H9 (cell line): ENCODE results near the gene TACR1. TPM values are rescaled to one million over a fixed set of nuclear protein-coding genes. Genes with fewer than 3 reads are reported as not detected.

Source experiments
- DNase-seq: peaks from one replicate; pipeline ENCODE4 v3.0.0-alpha.2; 2017
- H2AFZ ChIP-seq: one replicate; pipeline ENCODE4 v1.6.1; 2013; ENCODE audit warnings: mild to moderate bottlenecking, low read length, control low read depth, moderate library complexity
- H2AK5ac ChIP-seq: 2 replicates; pipeline ENCODE4 v1.6.1; 2013; ENCODE audit warnings: low read length, control low read depth, mixed read lengths; ENCODE audit not compliant: insufficient read length
- H2BK120ac ChIP-seq: one replicate; pipeline ENCODE4 v1.6.1; 2013; ENCODE audit warnings: low read depth, mild to moderate bottlenecking, low read length, control low read depth, inconsistent platforms; ENCODE audit not compliant: poor library complexity, severe bottlenecking
- H2BK12ac ChIP-seq: 2 replicates; pipeline ENCODE4 v1.6.1; 2013; ENCODE audit warnings: low read length, control low read depth, mixed read lengths, low read depth; ENCODE audit not compliant: insufficient read length
- H2BK15ac ChIP-seq: 2 replicates; pipeline ENCODE4 v1.6.1; 2013; ENCODE audit warnings: low read depth, low read length, control low read depth
- H2BK20ac ChIP-seq: one replicate; pipeline ENCODE4 v1.6.1; 2013; ENCODE audit warnings: low read depth, mild to moderate bottlenecking, low read length, control low read depth, inconsistent platforms; ENCODE audit not compliant: poor library complexity, severe bottlenecking
- H2BK5ac ChIP-seq: 2 replicates; pipeline ENCODE4 v1.6.1; 2013; ENCODE audit warnings: low read length, control low read depth, mixed read lengths; ENCODE audit not compliant: insufficient read length
- H3K14ac ChIP-seq: 2 replicates; pipeline ENCODE4 v1.6.1; 2013; ENCODE audit warnings: low read length, control low read depth; ENCODE audit not compliant: insufficient read depth
- H3K18ac ChIP-seq: 2 replicates; pipeline ENCODE4 v1.6.1; 2013; ENCODE audit warnings: low read depth, mild to moderate bottlenecking, mixed read lengths, low read length, control low read depth; ENCODE audit not compliant: insufficient read length
- H3K23ac ChIP-seq: 2 replicates; pipeline ENCODE4 v1.6.1; 2013; ENCODE audit warnings: low read length, control low read depth, mixed read lengths, low read depth; ENCODE audit not compliant: insufficient read length
- H3K23me2 ChIP-seq: 2 replicates; pipeline ENCODE4 v1.6.1; 2013; ENCODE audit warnings: low read depth, mild to moderate bottlenecking, mixed read lengths, low read length, control low read depth; ENCODE audit not compliant: insufficient read length, poor library complexity, severe bottlenecking
- H3K27ac ChIP-seq: 2 replicates; pipeline ENCODE4 v1.5.1; 2013; ENCODE audit warnings: low read length, control low read depth, mixed read lengths, low read depth; ENCODE audit not compliant: insufficient read length
- H3K27me3 ChIP-seq: 2 replicates; pipeline ENCODE4 v1.6.1; 2013; ENCODE audit warnings: low read length, control low read depth, inconsistent platforms; ENCODE audit not compliant: insufficient read depth
- H3K4ac ChIP-seq: 2 replicates; pipeline ENCODE4 v1.6.1; 2013; ENCODE audit warnings: low read depth, mild to moderate bottlenecking, control low read depth, inconsistent platforms, low read length, moderate library complexity
- H3K4me1 ChIP-seq: 2 replicates; pipeline ENCODE4 v1.6.1; 2013; ENCODE audit warnings: low read length, control low read depth, inconsistent platforms; ENCODE audit not compliant: insufficient read depth
- H3K4me2 ChIP-seq: 2 replicates; pipeline ENCODE4 v1.6.1; 2013; ENCODE audit warnings: low read length, control low read depth, mixed read lengths; ENCODE audit not compliant: insufficient read length, insufficient read depth
- H3K56ac ChIP-seq: 2 replicates; pipeline ENCODE4 v1.6.1; 2013; ENCODE audit warnings: low read depth, mild to moderate bottlenecking, mixed read lengths, low read length, control low read depth; ENCODE audit not compliant: insufficient read length
- H3K79me1 ChIP-seq: 2 replicates; pipeline ENCODE4 v1.6.1; 2013; ENCODE audit warnings: low read depth, mild to moderate bottlenecking, moderate library complexity, low read length, control low read depth, inconsistent platforms; ENCODE audit not compliant: insufficient read depth, poor library complexity, severe bottlenecking
- H3K79me2 ChIP-seq: 2 replicates; pipeline ENCODE4 v1.6.1; 2013; ENCODE audit warnings: low read length, control low read depth, inconsistent platforms; ENCODE audit not compliant: insufficient read depth
- H3K9ac ChIP-seq: 2 replicates; pipeline ENCODE4 v1.6.1; 2013; ENCODE audit warnings: low read length, control low read depth, mixed read lengths; ENCODE audit not compliant: insufficient read length; ENCODE audit errors: extremely low read depth
- H3K9me3 ChIP-seq: one replicate; pipeline ENCODE4 v1.6.1; 2013; ENCODE audit warnings: low read depth, low read length, inconsistent platforms; ENCODE audit not compliant: control insufficient read depth
- H3T11ph ChIP-seq: one replicate; pipeline ENCODE4 v1.6.1; 2013; ENCODE audit warnings: mild to moderate bottlenecking, low read length, control low read depth, inconsistent platforms
- H4K20me1 ChIP-seq: one replicate; pipeline ENCODE4 v1.6.1; 2013; ENCODE audit not compliant: control insufficient read depth, insufficient read length, insufficient read depth
- H4K5ac ChIP-seq: 2 replicates; pipeline ENCODE4 v1.6.1; 2013; ENCODE audit warnings: low read depth, mild to moderate bottlenecking, mixed read lengths, low read length, control low read depth; ENCODE audit not compliant: insufficient read length
- H4K8ac ChIP-seq: replicated peaks from 2 replicates; pipeline ENCODE4 v1.6.1; 2013; ENCODE audit warnings: low read length, control low read depth, mixed read lengths, low read depth; ENCODE audit not compliant: insufficient read length
- H4K91ac ChIP-seq: 2 replicates; pipeline ENCODE4 v1.6.1; 2013; ENCODE audit warnings: low read depth, mild to moderate bottlenecking, moderate library complexity, mixed read lengths, low read length, control low read depth; ENCODE audit not compliant: insufficient read length
- H3K27ac Mint-ChIP-seq, 3 experiments: 2 replicates in 2 of 3; 3 replicates in 1 of 3; pipeline ENCODE4 v1.8.0; 2020 to 2021; ENCODE audit warnings: mixed read lengths in 3 of 3, mild to moderate bottlenecking in 1 of 3, moderate library complexity in 1 of 3
- H3K27me3 Mint-ChIP-seq: 2 replicates; pipeline ENCODE4 v1.8.0; 2021; ENCODE audit warnings: low read depth, mild to moderate bottlenecking, moderate library complexity, mixed read lengths
- H3K36me3 Mint-ChIP-seq, 3 experiments: 2 replicates in 2 of 3; 3 replicates in 1 of 3; pipeline ENCODE4 v1.8.0; 2020 to 2021; ENCODE audit warnings: low read depth in 3 of 3, mixed read lengths in 3 of 3; ENCODE audit not compliant: insufficient read depth in 1 of 3
- H3K4me1 Mint-ChIP-seq, 2 experiments: 2 replicates each; pipeline ENCODE4 v1.8.0; 2020; ENCODE audit warnings: mixed read lengths in 2 of 2
- H3K4me3 Mint-ChIP-seq, 2 experiments: 2 replicates in 1 of 2; 3 replicates in 1 of 2; pipeline ENCODE4 v1.8.0; 2020 to 2021; ENCODE audit warnings: mild to moderate bottlenecking in 2 of 2, mixed read lengths in 2 of 2, moderate library complexity in 1 of 2
- H3K9me3 Mint-ChIP-seq, 2 experiments: 2 replicates in 1 of 2; 3 replicates in 1 of 2; pipeline ENCODE4 v1.8.0; 2020; ENCODE audit warnings: mild to moderate bottlenecking in 2 of 2, mixed read lengths in 2 of 2, moderate library complexity in 1 of 2
- CTCF ChIP-seq: fragments of 200-600 bp; sonication (generic); conservative IDR thresholded peaks from 3 replicates; pipeline ENCODE4 v1.8.0; 2021; ENCODE audit warnings: antibody characterized with exemption, mild to moderate bottlenecking
- WGBS: extraction: QIAGEN DNeasy Blood & Tissue Kit; methylation state at CpG from one replicate; pipeline ENCODE4 v1.1.7; 2013; ENCODE audit warnings: missing lambda C conversion rate, low lambda C conversion rate, mixed read lengths; ENCODE audit not compliant: insufficient read length; ENCODE audit errors: extremely low coverage; 5-methylcytosine and 5-hydroxymethylcytosine counted together
- total RNA-seq: library from RNA; stranded (reverse); gene quantifications from 2 replicates; pipeline ENCODE4 v1.2.1, GENCODE V29; 2021

Gene TACR1
- total RNA-seq, 1 experiment from 2014 or later, result 1.4 TPM

- H3K79me1 ChIP-seq, result no peaks in the 10 kb centered on the region
- no peak overlapping the region for H3K4ac ChIP-seq
- no peaks in the 10 kb centered on the region for H3K36me3 Mint-ChIP-seq
- H3K27me3 Mint-ChIP-seq, result no peaks in the 10 kb centered on the region
- H2BK120ac ChIP-seq, result no peak overlapping the region
- H4K8ac ChIP-seq, result no peak overlapping the region
- H2BK15ac ChIP-seq, result no peak overlapping the region
- H3K9ac ChIP-seq, result no peak overlapping the region
- H3K4me2 ChIP-seq, result no peak overlapping the region
- H3K18ac ChIP-seq, result no peak overlapping the region
- no peaks in the 10 kb centered on the region for H3K4me1 ChIP-seq
- no peak overlapping the region for H3K56ac ChIP-seq
- H3T11ph ChIP-seq, result no peak overlapping the region
- no peak overlapping the region for H2BK12ac ChIP-seq
- no peak overlapping the region for H2AK5ac ChIP-seq
- no peaks in the 10 kb centered on the region for H3K23me2 ChIP-seq
- no peak overlapping the region for H3K27ac Mint-ChIP-seq
- H3K27ac ChIP-seq, result no peak overlapping the region
- peaks cover 9 to 14% of the 10 kb centered on the region in 2 experiments for H3K4me1 Mint-ChIP-seq
- H4K5ac ChIP-seq, result no peak overlapping the region
- no peak overlapping the region for H4K91ac ChIP-seq
- no peak for TF ChIP-seq CTCF
- no peak overlapping the region for H2AFZ ChIP-seq
- no peaks in the 10 kb centered on the region for H3K79me2 ChIP-seq
- H2BK5ac ChIP-seq, result no peak overlapping the region
- no peaks in the 10 kb centered on the region; the same call in 1 of the 2 replicates for H3K27me3 ChIP-seq
- no peak for DNase-seq
- no peak overlapping the region for H2BK20ac ChIP-seq
- H4K20me1 ChIP-seq, result no peaks in the 10 kb centered on the region
- H3K9me3 ChIP-seq, result no peaks in the 10 kb centered on the region
- H3K14ac ChIP-seq, result no peak overlapping the region
- H3K23ac ChIP-seq, result no peak overlapping the region
- no peak overlapping the region for H3K4me3 Mint-ChIP-seq
- no peaks in the 10 kb centered on the region for H3K9me3 Mint-ChIP-seq
- WGBS, result no CpG with 5 or more reads among the region's 1 CpG
Measured at GRCh38 chr2:75022516-75022915, 176.8 kb downstream of the TACR1 start.
